HEK293T (cell line): ENCODE measurements around the gene RPH3AL.

ENCODE experiments used
- ARNT ChIP-seq: fragments of 450-650 bp; IDR thresholded peaks from 2 replicates; pipeline ENCODE4 v1.6.1; 2017; ENCODE audit warnings: mild to moderate bottlenecking
- BHLHE40 ChIP-seq: fragments of 450-650 bp; IDR thresholded peaks from 2 replicates; pipeline ENCODE4 v1.6.1; 2016; ENCODE audit warnings: mild to moderate bottlenecking, moderate library complexity, borderline replicate concordance
- CTBP1 ChIP-seq: fragments of 450-650 bp; IDR thresholded peaks from 2 replicates; pipeline ENCODE4 v1.6.1; 2016; ENCODE audit warnings: borderline replicate concordance
- FOXA1 ChIP-seq: fragments of 450-650 bp; IDR thresholded peaks from 2 replicates; pipeline ENCODE4 v1.6.1; 2016; ENCODE audit warnings: mild to moderate bottlenecking
- FOXM1 ChIP-seq: fragments of 450-650 bp; IDR thresholded peaks from 2 replicates; pipeline ENCODE4 v1.6.1; 2017; ENCODE audit warnings: mild to moderate bottlenecking, borderline replicate concordance
- HDGF ChIP-seq: fragments of 450-650 bp; IDR thresholded peaks from 2 replicates; pipeline ENCODE4 v1.6.1; 2017; ENCODE audit warnings: antibody characterized with exemption, borderline replicate concordance
- LEF1 ChIP-seq: fragments of 450-650 bp; IDR thresholded peaks from 2 replicates; pipeline ENCODE4 v1.6.1; 2017; ENCODE audit warnings: mild to moderate bottlenecking, borderline replicate concordance
- NFRKB ChIP-seq: fragments of 450-650 bp; IDR thresholded peaks from 2 replicates; pipeline ENCODE4 v1.6.1; 2016; ENCODE audit warnings: mild to moderate bottlenecking, moderate library complexity
- SP1 ChIP-seq: fragments of 450-650 bp; IDR thresholded peaks from 2 replicates; pipeline ENCODE4 v1.6.1; 2017
- SUZ12 ChIP-seq: fragments of 450-650 bp; IDR thresholded peaks from 2 replicates; pipeline ENCODE4 v1.6.1; 2016; ENCODE audit warnings: mild to moderate bottlenecking
- TARDBP ChIP-seq: fragments of 450-650 bp; IDR thresholded peaks from 2 replicates; pipeline ENCODE4 v1.6.1; 2016
- ZNF384 ChIP-seq: fragments of 450-650 bp; IDR thresholded peaks from 2 replicates; pipeline ENCODE4 v1.6.1; 2016

- no peak for TF ChIP-seq FOXM1
- TF ChIP-seq NFRKB: no peak
- TF ChIP-seq ZNF384: no peak
- TF ChIP-seq LEF1: no peak
- no peak for TF ChIP-seq BHLHE40
- no peak for TF ChIP-seq SUZ12
- TF ChIP-seq ARNT: no peak
- no peak for TF ChIP-seq FOXA1
- no peak for TF ChIP-seq SP1
- no peak for TF ChIP-seq TARDBP
- TF ChIP-seq CTBP1: no peak
- TF ChIP-seq HDGF: no peak
These were observed 4.6 kb downstream of the RPH3AL start for GRCh38 chr17:348012-348411.
